ENCODE results near the gene IRF6.

DNA sequence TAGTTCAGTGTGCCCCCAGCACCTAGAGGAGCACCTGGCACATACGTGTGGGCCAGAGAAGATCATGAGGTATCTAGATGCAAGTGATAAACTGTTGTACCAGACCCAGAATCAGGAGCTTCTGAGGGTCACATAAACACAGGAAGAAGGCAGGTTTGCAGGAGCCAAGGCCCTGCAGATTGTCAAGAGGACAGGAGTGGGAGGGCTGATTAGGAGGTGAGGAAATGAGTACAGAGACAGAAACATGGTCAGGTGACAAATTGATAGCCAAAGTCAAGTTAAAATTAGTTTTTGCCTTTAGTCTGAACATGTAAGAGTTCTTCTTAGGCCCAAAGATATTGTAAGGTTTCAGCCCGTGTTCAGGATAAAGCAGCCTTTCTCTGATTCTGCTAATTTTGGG is 64.1 kb downstream of the IRF6 start:
- TF ChIP-seq, protein P1, sequence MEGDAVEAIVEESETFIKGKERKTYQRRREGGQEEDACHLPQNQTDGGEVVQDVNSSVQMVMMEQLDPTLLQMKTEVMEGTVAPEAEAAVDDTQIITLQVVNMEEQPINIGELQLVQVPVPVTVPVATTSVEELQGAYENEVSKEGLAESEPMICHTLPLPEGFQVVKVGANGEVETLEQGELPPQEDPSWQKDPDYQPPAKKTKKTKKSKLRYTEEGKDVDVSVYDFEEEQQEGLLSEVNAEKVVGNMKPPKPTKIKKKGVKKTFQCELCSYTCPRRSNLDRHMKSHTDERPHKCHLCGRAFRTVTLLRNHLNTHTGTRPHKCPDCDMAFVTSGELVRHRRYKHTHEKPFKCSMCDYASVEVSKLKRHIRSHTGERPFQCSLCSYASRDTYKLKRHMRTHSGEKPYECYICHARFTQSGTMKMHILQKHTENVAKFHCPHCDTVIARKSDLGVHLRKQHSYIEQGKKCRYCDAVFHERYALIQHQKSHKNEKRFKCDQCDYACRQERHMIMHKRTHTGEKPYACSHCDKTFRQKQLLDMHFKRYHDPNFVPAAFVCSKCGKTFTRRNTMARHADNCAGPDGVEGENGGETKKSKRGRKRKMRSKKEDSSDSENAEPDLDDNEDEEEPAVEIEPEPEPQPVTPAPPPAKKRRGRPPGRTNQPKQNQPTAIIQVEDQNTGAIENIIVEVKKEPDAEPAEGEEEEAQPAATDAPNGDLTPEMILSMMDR (IDR thresholded peaks at IDR 0.05): no peak
- no peak for TF ChIP-seq POLR2A (IDR thresholded peaks at IDR 0.05)
